Activated CD4-positive, alpha-beta T cell treated with anti-CD3 and anti-CD28 coated beads, Interleukin-2, amount 50 U/mL, for 16 hours (primary cell): ENCODE measurements around the gene AATF.
A peak's percentile ranks its signal among the peaks of the same experiment; 100 is the strongest.

Source experiments
- DNase-seq: peaks from one replicate; pipeline ENCODE4 v3.0.0-alpha.2; 2020

The AATF gene

GRCh38 chr17:37086948-37087347 is 138.2 kb downstream of the AATF start:
- DNase-seq: no peak

- DNase-seq: no peak
These were observed 138.9 kb downstream of the AATF start for GRCh38 chr17:37087683-37088082.

GRCh38 chr17:37088459-37088858 is 139.7 kb downstream of the AATF start:
- peak; percentile 32 for DNase-seq

- no peak for DNase-seq
These were observed 140.2 kb downstream of the AATF start for GRCh38 chr17:37088913-37089312.

- peak; percentile 74 for DNase-seq
These were observed 141.2 kb downstream of the AATF start for GRCh38 chr17:37089956-37090355.

- no peak for DNase-seq
These were observed 142.2 kb downstream of the AATF start for GRCh38 chr17:37090941-37091340.

GRCh38 chr17:37092071-37092470 is 143.3 kb downstream of the AATF start:
- DNase-seq: peak; percentile 18

- no peak for DNase-seq
These were observed 143.9 kb downstream of the AATF start for GRCh38 chr17:37092701-37093100.

GRCh38 chr17:37094391-37094790 is 145.6 kb downstream of the AATF start:
- no peak for DNase-seq

GRCh38 chr17:37096071-37096470 is 147.3 kb downstream of the AATF start:
- no peak for DNase-seq

- DNase-seq: no peak
These were observed 148.4 kb downstream of the AATF start for GRCh38 chr17:37097154-37097553.

- DNase-seq: no peak
These were observed 149.4 kb downstream of the AATF start for GRCh38 chr17:37098152-37098551.

GRCh38 chr17:37098910-37099664 is 150.3 kb downstream of the AATF start:
- no peak for DNase-seq

GRCh38 chr17:37100231-37100630 is 151.5 kb downstream of the AATF start:
- no peak for DNase-seq

GRCh38 chr17:37101306-37101705 is 152.6 kb downstream of the AATF start:
- DNase-seq: no peak

- DNase-seq: no peak
These were observed 154.5 kb downstream of the AATF start for GRCh38 chr17:37103231-37103630.

- DNase-seq: no peak
These were observed 157.3 kb downstream of the AATF start for GRCh38 chr17:37106049-37106448.
